Endodermal cell (in vitro differentiated cells): ENCODE measurements around the gene GRM7. TPM values are rescaled to one million over a fixed set of nuclear protein-coding genes. Genes with fewer than 3 reads are reported as not detected.

Experiments
- DNase-seq: peaks from one replicate; pipeline ENCODE4 v3.0.0-alpha.2; 2017
- H3K27ac ChIP-seq: 2 replicates; pipeline ENCODE4 v1.5.1; 2013; ENCODE audit warnings: mild to moderate bottlenecking, low read depth, low read length, moderate library complexity
- H3K27me3 ChIP-seq: 2 replicates; pipeline ENCODE4 v1.6.1; 2013; ENCODE audit warnings: mild to moderate bottlenecking, low read length, moderate library complexity; ENCODE audit not compliant: insufficient read depth, control insufficient read depth, poor library complexity, severe bottlenecking
- H3K36me3 ChIP-seq: 2 replicates; pipeline ENCODE4 v1.7.0; 2013; ENCODE audit warnings: mild to moderate bottlenecking, low read length, moderate library complexity; ENCODE audit not compliant: control insufficient read depth, insufficient read depth
- H3K4me1 ChIP-seq: one replicate; pipeline ENCODE4 v1.7.0; 2013; ENCODE audit warnings: low read length; ENCODE audit not compliant: control insufficient read depth, insufficient read depth
- H3K4me3 ChIP-seq: 2 replicates; pipeline ENCODE4 v1.5.1; 2013; ENCODE audit warnings: mild to moderate bottlenecking, low read length, moderate library complexity
- H3K9ac ChIP-seq: 2 replicates; pipeline ENCODE4 v1.6.1; 2013; ENCODE audit warnings: mild to moderate bottlenecking, low read length, moderate library complexity; ENCODE audit not compliant: poor library complexity, severe bottlenecking; ENCODE audit errors: extremely low read depth
- H3K9me3 ChIP-seq: 2 replicates; pipeline ENCODE4 v1.6.1; 2013; ENCODE audit warnings: mild to moderate bottlenecking, low read length, moderate library complexity; ENCODE audit not compliant: control insufficient read depth
- H3K27ac Mint-ChIP-seq: 2 replicates; pipeline ENCODE4 v1.8.0; 2020; ENCODE audit warnings: mixed read lengths
- H3K27me3 Mint-ChIP-seq: 2 replicates; pipeline ENCODE4 v1.8.0; 2021; ENCODE audit warnings: mild to moderate bottlenecking, mixed read lengths; ENCODE audit not compliant: insufficient read depth
- H3K36me3 Mint-ChIP-seq: 2 replicates; pipeline ENCODE4 v1.8.0; 2020; ENCODE audit warnings: low read depth, mixed read lengths
- H3K4me1 Mint-ChIP-seq: 2 replicates; pipeline ENCODE4 v1.8.0; 2020; ENCODE audit warnings: mixed read lengths
- H3K4me3 Mint-ChIP-seq: 2 replicates; pipeline ENCODE4 v1.8.0; 2020; ENCODE audit warnings: mild to moderate bottlenecking, moderate library complexity, mixed read lengths
- H3K9me3 Mint-ChIP-seq: 2 replicates; pipeline ENCODE4 v1.8.0; 2020; ENCODE audit warnings: mild to moderate bottlenecking, mixed read lengths
- CTCF ChIP-seq: fragments of 200-600 bp; sonication (generic); conservative IDR thresholded peaks from 2 replicates; pipeline ENCODE4 v1.5.0; 2021; ENCODE audit warnings: antibody characterized with exemption, mild to moderate bottlenecking
- WGBS, 2 experiments: methylation state at CpG; one replicate each; pipeline versions ENCODE4 v1.1.5 to v1.1.7; 2013; ENCODE audit warnings: missing lambda C conversion rate in 2 of 2, mixed read lengths in 1 of 2; ENCODE audit not compliant: insufficient coverage in 1 of 2, insufficient read length in 1 of 2; 5-methylcytosine and 5-hydroxymethylcytosine counted together
- total RNA-seq, 2 donors: library from RNA; stranded (reverse); fragmentation: NEBNext Ultra II Directional in 1 of 2; extraction: Animal tissue kit (Norgen Biotek cat#: 25700) in 1 of 2; gene quantifications; 2 replicates in 1 of 2; 3 replicates in 1 of 2; pipeline ENCODE4 v1.2.1, GENCODE V29; 2021

The GRM7 gene
- total RNA-seq, 2 donors from 2014 or later: 0.11 to 0.73 TPM

GRCh38 chr3:7713724-7714123, 852.8 kb downstream of the GRM7 start:
- no peaks in the 10 kb centered on the region for H3K9me3 Mint-ChIP-seq
- Histone ChIP-seq H3K4me1 (no peaks in the 10 kb centered on the region), H3K4me3 (no peak overlapping the region), H3K27me3 (no peaks in the 10 kb centered on the region), H3K36me3 (no peaks in the 10 kb centered on the region), H3K9me3 (no peaks in the 10 kb centered on the region), H3K27ac (no peak overlapping the region), H3K9ac (no peak overlapping the region)
- H3K36me3 Mint-ChIP-seq: no peaks in the 10 kb centered on the region
- H3K27ac Mint-ChIP-seq: no peak overlapping the region
- TF ChIP-seq CTCF: no peak
- no peaks in the 10 kb centered on the region for H3K27me3 Mint-ChIP-seq
- H3K4me1 Mint-ChIP-seq: peaks cover 8% of the 10 kb centered on the region
- no peak for DNase-seq
- no peak overlapping the region for H3K4me3 Mint-ChIP-seq
- WGBS, 2 experiments: 92 to 100% methylated on average over 1 to 2 of the region's 2 CpGs

GRCh38 chr3:7720649-7721297, 859.9 kb downstream of the GRM7 start:
- Histone ChIP-seq H3K4me1 (peaks cover 3% of the 10 kb centered on the region), H3K9ac (no peak overlapping the region), H3K27ac (no peak overlapping the region), H3K4me3 (no peak overlapping the region), H3K27me3 (no peaks in the 10 kb centered on the region), H3K36me3 (no peaks in the 10 kb centered on the region), H3K9me3 (no peaks in the 10 kb centered on the region)
- Mint-ChIP-seq H3K4me3 (no peak overlapping the region), H3K4me1 (peaks cover 8% of the 10 kb centered on the region), H3K27ac (no peak overlapping the region), H3K27me3 (no peaks in the 10 kb centered on the region), H3K36me3 (no peaks in the 10 kb centered on the region), H3K9me3 (no peaks in the 10 kb centered on the region)
- WGBS, 2 experiments: 94% methylated on average over 1 of the region's 1 CpG; no CpG with 5 or more reads in 1 of the 2 experiments
- TF ChIP-seq CTCF: no peak
- no peak for DNase-seq

DNA sequence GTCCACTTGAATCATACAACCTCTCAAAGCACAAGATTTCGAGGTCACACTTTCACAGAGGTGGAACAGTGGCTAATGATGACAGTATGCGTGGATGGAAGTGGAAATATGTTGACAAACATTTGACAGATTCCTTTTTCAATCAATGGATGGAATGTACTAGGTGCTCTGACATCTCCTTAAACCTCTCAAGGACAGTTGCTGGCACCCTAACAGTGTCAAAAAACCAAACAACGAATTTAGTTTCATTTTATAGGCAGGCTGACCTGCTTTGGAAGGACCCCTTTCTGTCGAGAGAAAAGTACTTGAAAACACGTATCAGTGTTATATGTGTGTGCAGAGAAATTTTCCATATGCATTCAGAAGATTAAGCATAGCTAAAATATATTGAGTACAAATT, 861.0 kb downstream of the GRM7 start:
- no peak overlapping the region for H3K27ac Mint-ChIP-seq
- H3K27ac ChIP-seq: no peak overlapping the region
- no peak overlapping the region for H3K4me3 Mint-ChIP-seq
- no peaks in the 10 kb centered on the region for H3K9me3 ChIP-seq
- 90 to 100% methylated on average over 1 to 5 of the region's 5 CpGs for WGBS, 2 experiments
- no peaks in the 10 kb centered on the region for H3K36me3 ChIP-seq
- H3K9ac ChIP-seq: no peak overlapping the region
- no peaks in the 10 kb centered on the region for H3K36me3 Mint-ChIP-seq
- no peaks in the 10 kb centered on the region for H3K27me3 Mint-ChIP-seq
- H3K9me3 Mint-ChIP-seq: no peaks in the 10 kb centered on the region
- H3K4me1 ChIP-seq: peaks cover 3% of the 10 kb centered on the region
- no peak for TF ChIP-seq CTCF
- H3K4me3 ChIP-seq: no peak overlapping the region
- DNase-seq: no peak
- H3K4me1 Mint-ChIP-seq: peaks cover 11% of the 10 kb centered on the region
- H3K27me3 ChIP-seq: no peaks in the 10 kb centered on the region
